HG03103 (cell line): Measurements from ENCODE around the gene EHBP1L1.
A peak's percentile ranks its signal among the peaks of the same experiment; 100 is the strongest.

Experiments
- ATAC-seq: cut with Tn5 transposase; IDR thresholded peaks from one replicate; pipeline ENCODE4 v1.9.1; 2021; ENCODE audit warnings: low read depth; ENCODE audit not compliant: unreplicated experiment

EHBP1L1 gene

GRCh38 chr11:65613091-65613928 is 37.5 kb downstream of the EHBP1L1 start:
- ATAC-seq = no peak

- ATAC-seq = peak; percentile 75
These were observed 39.5 kb downstream of the EHBP1L1 start, which contains the start of gene PCNX3 for GRCh38 chr11:65615229-65615949. Gene PCNX3, plus strand, starts transcription at chr11:65615776. Its CDS starts 536 bp downstream, at chr11:65616312.

DNA sequence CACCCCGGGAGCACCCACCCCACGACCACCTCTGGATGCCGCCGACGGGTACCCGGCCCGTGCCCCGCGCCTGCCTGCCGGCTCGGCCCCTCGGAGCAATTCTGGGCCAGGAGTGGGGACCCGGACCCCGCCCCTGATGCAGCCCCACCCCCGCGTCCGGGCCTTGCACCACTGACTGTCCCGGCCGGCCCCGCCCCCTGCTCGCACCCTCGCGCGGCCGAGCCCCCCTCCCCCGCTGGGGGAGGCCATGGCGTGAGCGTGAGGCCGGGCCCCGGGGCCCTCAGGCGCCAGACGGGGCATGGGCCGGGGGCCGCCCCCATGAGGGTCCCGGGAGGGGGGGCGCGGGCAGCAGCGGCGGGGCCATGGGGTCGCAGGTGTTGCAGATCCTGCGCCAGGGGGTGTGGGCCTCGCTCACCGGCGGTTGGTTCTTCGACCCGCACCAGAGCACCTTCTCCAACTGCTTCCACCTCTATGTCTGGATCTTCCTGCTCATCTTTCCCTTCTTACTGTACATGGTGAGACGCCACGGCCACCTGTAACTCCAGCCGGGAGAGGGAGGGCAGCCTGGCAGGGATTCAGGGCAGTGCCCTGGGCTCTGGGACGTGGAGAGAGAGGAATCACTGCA is 40.2 kb downstream of the EHBP1L1 start:
- peak; percentile 1 for ATAC-seq

- ATAC-seq = no peak
These were observed 40.7 kb downstream of the EHBP1L1 start for GRCh38 chr11:65616575-65617001.

DNA sequence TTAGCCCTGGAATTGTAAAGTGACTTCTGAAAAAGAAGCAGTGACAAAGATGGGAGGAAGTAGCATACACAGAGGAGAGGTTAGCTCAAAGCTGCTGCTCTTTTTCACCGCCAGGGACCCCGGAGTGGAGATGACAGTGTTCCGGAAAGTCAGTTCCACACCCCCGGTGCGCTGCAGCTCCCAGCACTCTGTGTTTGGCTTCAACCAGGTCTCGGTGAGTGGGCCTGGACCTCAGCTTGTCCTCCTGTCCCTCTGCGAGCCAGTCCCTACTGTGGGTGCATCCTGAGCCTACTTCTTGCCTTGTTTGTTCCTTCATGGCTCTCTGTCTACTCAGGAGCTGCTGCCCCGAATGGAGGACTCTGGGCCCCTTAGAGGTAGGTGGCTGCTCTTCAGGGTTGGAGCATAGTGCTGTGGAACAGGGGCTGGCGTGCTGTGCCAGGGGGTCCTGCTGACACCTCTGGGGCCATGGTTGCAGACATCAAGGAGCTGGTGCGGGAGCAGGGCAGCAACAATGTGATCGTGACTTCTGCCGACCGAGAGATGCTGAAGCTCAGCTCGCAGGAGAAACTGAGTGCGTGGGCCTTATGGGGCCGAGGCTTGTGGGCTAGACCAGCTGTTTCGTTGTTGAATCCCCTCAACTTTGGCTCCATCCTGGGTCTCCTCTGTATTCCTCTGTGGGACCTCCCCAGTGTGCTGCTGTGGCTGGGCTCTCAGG is 41.4 kb downstream of the EHBP1L1 start:
- no peak for ATAC-seq

GRCh38 chr11:65617990-65618751 is 42.3 kb downstream of the EHBP1L1 start:
- ATAC-seq = no peak

DNA sequence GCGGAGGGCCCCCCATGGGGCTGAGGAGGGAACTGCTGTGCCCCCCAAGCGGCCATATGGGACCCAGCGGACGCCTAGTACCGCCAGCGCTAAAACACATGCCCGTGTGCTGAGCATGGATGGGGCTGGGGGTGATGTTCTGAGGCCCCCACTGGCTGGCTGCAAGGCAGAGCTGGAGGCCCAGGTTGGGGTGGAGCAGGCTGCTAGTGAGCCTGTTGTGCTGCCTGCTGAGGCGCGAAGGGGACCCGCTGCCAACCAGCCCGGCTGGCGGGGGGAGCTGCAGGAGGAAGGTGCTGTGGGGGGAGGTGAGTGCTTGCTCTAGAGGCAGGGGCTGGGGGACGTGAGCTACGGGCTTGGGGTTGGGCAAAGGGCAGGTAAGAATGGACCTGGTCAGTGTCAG is 42.9 kb downstream of the EHBP1L1 start:
- no peak for ATAC-seq

- ATAC-seq = no peak
These were observed 43.6 kb downstream of the EHBP1L1 start for GRCh38 chr11:65619281-65619928.

DNA sequence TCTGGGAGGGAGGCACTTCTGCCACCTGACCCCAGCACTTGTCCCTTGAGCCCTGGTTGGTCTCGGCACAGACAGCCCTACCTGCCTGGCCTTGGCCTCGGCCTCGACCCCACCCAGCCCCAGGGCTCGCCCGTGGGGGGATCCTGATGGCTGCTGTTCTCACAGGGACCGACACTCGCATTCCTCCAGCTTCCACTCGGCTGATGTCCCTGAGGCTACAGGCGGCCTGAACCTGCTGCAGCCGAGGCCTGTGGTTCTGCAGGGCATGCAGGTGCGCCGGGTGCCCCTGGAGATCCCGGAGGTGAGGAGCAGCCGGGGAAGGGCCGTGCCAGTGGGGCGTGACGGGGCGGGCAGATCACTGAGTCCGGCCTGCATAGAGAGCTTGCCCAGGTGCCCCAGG is 44.8 kb downstream of the EHBP1L1 start:
- no peak for ATAC-seq

DNA sequence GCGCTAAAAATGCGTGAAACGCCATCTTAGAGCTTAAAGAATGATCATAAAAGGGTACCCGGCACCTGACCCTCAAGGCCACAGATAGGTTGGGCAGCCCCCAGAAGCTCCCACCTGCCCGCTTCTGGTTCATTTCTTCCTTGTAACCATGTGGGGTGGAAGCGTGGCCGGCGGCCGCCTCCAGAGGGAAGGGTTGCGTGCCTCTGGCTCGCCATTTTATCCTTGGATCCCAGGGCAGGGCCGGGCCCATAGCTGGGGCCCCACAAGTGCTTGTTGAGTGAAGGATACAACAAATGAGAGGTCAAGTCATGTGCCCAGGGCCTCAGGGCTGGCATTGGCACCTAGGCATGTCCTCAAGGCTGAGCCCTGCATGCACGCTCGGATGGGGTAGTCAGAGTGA is 45.6 kb downstream of the EHBP1L1 start:
- ATAC-seq = no peak

GRCh38 chr11:65622011-65622410 is 46.2 kb downstream of the EHBP1L1 start:
- ATAC-seq = no peak

- ATAC-seq = no peak
These were observed 47.3 kb downstream of the EHBP1L1 start for GRCh38 chr11:65623177-65623576.

- no peak for ATAC-seq
These were observed 48.2 kb downstream of the EHBP1L1 start for GRCh38 chr11:65623852-65624616.

DNA sequence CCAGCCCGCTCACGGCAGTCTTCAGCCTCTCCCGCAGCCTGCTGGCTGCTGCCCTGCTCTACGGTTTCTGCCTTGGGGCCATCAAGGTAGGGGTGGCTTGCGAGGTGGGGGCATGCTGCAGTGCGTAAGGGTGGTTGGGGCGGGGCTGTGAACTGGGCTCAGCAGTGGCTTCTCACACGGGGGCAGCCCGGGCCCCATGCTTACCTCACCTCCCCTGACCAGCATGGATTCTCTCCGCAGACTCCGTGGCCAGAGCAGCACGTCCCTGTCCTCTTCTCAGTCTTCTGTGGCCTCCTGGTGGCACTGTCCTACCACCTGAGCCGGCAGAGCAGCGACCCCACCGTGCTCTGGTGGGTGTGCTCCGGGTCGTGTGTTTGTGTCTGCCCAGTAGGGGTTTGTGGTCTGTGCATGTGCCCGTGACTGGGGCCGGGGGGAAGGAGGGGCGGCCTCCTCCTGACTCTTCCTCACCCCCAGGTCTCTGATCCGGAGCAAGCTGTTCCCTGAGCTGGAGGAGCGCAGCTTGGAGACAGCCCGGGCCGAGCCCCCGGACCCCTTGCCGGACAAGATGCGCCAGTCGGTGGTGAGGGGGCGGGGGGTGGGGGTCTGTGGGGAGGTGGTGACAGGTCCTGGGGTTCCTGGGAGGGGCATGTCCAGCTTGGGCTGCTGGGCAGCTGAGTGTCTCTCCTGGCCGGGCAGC is 49.2 kb downstream of the EHBP1L1 start:
- no peak for ATAC-seq

- no peak for ATAC-seq
These were observed 49.9 kb downstream of the EHBP1L1 start for GRCh38 chr11:65625628-65626342.

DNA sequence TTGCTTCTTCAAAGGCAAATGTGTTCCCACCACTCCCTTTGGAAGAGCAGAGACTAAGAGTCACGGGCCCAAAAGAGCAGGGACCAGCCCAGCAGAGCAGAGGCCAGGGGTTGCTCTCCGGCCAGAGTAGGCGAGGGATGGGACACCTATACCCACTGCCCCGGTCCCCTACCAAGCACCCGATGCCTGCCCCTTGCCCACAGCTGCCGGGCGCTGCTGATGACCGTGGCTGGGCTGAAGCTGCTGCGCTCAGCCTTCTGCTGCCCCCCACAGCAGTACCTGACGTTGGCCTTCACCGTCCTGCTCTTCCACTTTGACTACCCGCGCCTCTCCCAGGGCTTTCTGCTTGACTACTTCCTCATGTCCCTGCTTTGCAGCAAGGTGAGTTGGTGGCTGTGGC is 51.3 kb downstream of the EHBP1L1 start:
- ATAC-seq = no peak

- no peak for ATAC-seq
These were observed 53.7 kb downstream of the EHBP1L1 start for GRCh38 chr11:65629579-65629978.

GRCh38 chr11:65630215-65630614 is 54.4 kb downstream of the EHBP1L1 start:
- ATAC-seq = no peak
